HEK293T (cell line): ENCODE results near the gene ERG.

Experiments used
- CTCF ChIA-PET: fragments of 350-600 bp; formaldehyde crosslinking; extraction: SDS; loops from one replicate; lab custom pipeline; 2021; ENCODE audit warnings: antibody characterized with exemption, inconsistent platforms; lab: Yijun Ruan, JAX
- POLR2A ChIA-PET: fragments of 350-600 bp; formaldehyde crosslinking; extraction: SDS; loops from one replicate; lab custom pipeline; 2020; ENCODE audit warnings: antibody characterized with exemption, inconsistent platforms; lab: Yijun Ruan, JAX
- DNase-seq: peaks from one replicate; pipeline ENCODE4 v3.0.0; 2012; ENCODE audit warnings: mixed read lengths; ENCODE audit errors: extremely low spot score
- ARNT ChIP-seq: fragments of 450-650 bp; IDR thresholded peaks from 2 replicates; pipeline ENCODE4 v1.6.1; 2017; ENCODE audit warnings: mild to moderate bottlenecking
- BHLHE40 ChIP-seq: fragments of 450-650 bp; IDR thresholded peaks from 2 replicates; pipeline ENCODE4 v1.6.1; 2016; ENCODE audit warnings: mild to moderate bottlenecking, moderate library complexity, borderline replicate concordance
- CTBP1 ChIP-seq: fragments of 450-650 bp; IDR thresholded peaks from 2 replicates; pipeline ENCODE4 v1.6.1; 2016; ENCODE audit warnings: borderline replicate concordance
- ELF4 ChIP-seq: fragments of 450-650 bp; IDR thresholded peaks from 2 replicates; pipeline ENCODE4 v1.6.1; 2017; ENCODE audit warnings: antibody characterized with exemption
- FOXA1 ChIP-seq: fragments of 450-650 bp; IDR thresholded peaks from 2 replicates; pipeline ENCODE4 v1.6.1; 2016; ENCODE audit warnings: mild to moderate bottlenecking
- FOXK2 ChIP-seq: fragments of 450-650 bp; IDR thresholded peaks from 2 replicates; pipeline ENCODE4 v1.6.1; 2016; ENCODE audit warnings: mild to moderate bottlenecking
- FOXM1 ChIP-seq: fragments of 450-650 bp; IDR thresholded peaks from 2 replicates; pipeline ENCODE4 v1.6.1; 2017; ENCODE audit warnings: mild to moderate bottlenecking, borderline replicate concordance
- HDGF ChIP-seq: fragments of 450-650 bp; IDR thresholded peaks from 2 replicates; pipeline ENCODE4 v1.6.1; 2017; ENCODE audit warnings: antibody characterized with exemption, borderline replicate concordance
- L3MBTL2 ChIP-seq: fragments of 450-650 bp; conservative IDR thresholded peaks from 2 replicates; pipeline ENCODE4 v1.6.1; 2016; ENCODE audit warnings: mild to moderate bottlenecking
- LEF1 ChIP-seq: fragments of 450-650 bp; IDR thresholded peaks from 2 replicates; pipeline ENCODE4 v1.6.1; 2017; ENCODE audit warnings: mild to moderate bottlenecking, borderline replicate concordance
- NFRKB ChIP-seq: fragments of 450-650 bp; IDR thresholded peaks from 2 replicates; pipeline ENCODE4 v1.6.1; 2016; ENCODE audit warnings: mild to moderate bottlenecking, moderate library complexity
- SP1 ChIP-seq: fragments of 450-650 bp; IDR thresholded peaks from 2 replicates; pipeline ENCODE4 v1.6.1; 2017
- SUZ12 ChIP-seq: fragments of 450-650 bp; IDR thresholded peaks from 2 replicates; pipeline ENCODE4 v1.6.1; 2016; ENCODE audit warnings: mild to moderate bottlenecking
- TARDBP ChIP-seq: fragments of 450-650 bp; IDR thresholded peaks from 2 replicates; pipeline ENCODE4 v1.6.1; 2016
- ZNF384 ChIP-seq: fragments of 450-650 bp; IDR thresholded peaks from 2 replicates; pipeline ENCODE4 v1.6.1; 2016
- TF ChIP-seq, protein P1 (sequence below): fragments of 450-650 bp; IDR thresholded peaks from 2 replicates; pipeline ENCODE4 v1.6.1; 2016

ERG gene

DNA sequence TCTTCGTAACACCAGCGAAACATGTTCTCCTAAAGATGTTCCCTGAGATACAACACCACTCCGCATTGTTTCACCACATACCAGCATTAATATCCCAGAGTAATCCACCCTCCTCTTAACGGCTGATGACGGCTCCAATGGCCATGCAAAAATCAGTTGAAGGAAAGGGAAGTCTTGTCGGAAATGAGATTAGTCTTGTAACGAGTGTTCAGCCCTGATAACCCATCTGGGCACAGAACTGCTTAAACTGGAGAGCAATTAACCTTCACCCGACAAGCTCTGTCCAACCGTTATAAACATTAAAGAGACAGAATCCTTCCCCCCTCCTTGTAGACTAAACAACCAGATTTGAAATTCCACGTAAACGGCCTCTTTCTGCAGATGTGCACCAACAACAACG is 21.9 kb downstream of the ERG start:
- CTCF ChIA-PET, result no interaction called here
- POLR2A ChIA-PET, result no interaction called here
- TF ChIP-seq L3MBTL2, result no peak
- TF ChIP-seq CTBP1, result no peak
- TF ChIP-seq, protein P1, sequence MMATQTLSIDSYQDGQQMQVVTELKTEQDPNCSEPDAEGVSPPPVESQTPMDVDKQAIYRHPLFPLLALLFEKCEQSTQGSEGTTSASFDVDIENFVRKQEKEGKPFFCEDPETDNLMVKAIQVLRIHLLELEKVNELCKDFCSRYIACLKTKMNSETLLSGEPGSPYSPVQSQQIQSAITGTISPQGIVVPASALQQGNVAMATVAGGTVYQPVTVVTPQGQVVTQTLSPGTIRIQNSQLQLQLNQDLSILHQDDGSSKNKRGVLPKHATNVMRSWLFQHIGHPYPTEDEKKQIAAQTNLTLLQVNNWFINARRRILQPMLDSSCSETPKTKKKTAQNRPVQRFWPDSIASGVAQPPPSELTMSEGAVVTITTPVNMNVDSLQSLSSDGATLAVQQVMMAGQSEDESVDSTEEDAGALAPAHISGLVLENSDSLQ, result no peak
- no peak for TF ChIP-seq BHLHE40
- TF ChIP-seq SUZ12, result no peak
- TF ChIP-seq FOXM1, result no peak
- no peak for TF ChIP-seq TARDBP
- TF ChIP-seq ELF4, result no peak
- no peak for TF ChIP-seq NFRKB
- no peak for TF ChIP-seq ZNF384
- DNase-seq, result no peak

DNA sequence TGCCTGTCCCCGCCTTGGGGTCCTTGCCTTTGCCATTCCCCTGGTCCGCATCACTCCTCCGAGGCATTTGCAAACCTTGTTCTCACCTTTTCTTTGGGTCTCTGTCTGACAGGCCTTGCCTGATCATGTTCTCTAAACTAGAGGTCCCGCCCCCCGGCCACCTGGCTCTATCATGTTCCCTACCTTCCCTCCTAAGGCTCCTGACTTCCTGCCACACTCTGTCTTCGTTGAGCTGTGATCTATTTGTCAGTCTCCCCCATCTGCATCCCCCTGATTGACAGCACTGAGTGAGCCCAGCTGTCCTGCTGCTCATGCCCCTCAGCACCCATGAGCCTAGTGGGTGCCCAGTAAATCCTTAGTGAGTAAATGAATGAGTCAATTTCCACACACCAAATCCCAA is 22.8 kb downstream of the ERG start:
- CTCF ChIA-PET, result no interaction called here
- POLR2A ChIA-PET, result no interaction called here
- DNase-seq, result no peak
- no peak for TF ChIP-seq SUZ12
- TF ChIP-seq L3MBTL2, result no peak
- TF ChIP-seq ZNF384, result no peak
- no peak for TF ChIP-seq NFRKB
- no peak for TF ChIP-seq ARNT
- no peak for TF ChIP-seq HDGF
- no peak for TF ChIP-seq SP1
- TF ChIP-seq FOXA1, result no peak
- TF ChIP-seq FOXM1, result no peak
- TF ChIP-seq TARDBP, result no peak
- TF ChIP-seq, protein P1, result no peak
- no peak for TF ChIP-seq LEF1
- TF ChIP-seq FOXK2, result no peak
- TF ChIP-seq ELF4, result no peak

DNA sequence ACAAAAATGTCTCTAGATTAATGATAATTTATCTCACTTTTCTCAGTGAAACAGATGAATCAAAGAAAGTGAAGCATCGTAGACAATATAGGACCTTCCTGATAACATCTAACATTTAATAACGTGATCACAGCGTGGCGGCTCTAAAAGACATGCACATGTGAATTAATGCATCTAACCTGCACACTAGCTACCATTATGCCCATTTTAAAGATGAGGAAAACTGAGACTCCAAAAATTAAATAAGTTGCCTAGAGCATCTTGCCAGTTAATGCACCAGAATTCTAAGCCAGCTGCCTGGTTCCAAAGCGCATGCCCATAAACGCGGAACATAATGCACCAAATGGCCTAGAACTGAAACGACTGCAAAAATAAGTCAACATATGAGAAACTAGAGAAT is 23.5 kb downstream of the ERG start:
- CTCF ChIA-PET, result no interaction called here
- TF ChIP-seq L3MBTL2 (no peak), TARDBP (no peak), SUZ12 (no peak), FOXM1 (no peak)
- DNase-seq, result no peak
- POLR2A ChIA-PET, result interaction anchor here (0.7 kb wide), 1 partner anchor 281 kb away, joined by 3 read pairs; no protein-coding TSS in a partner anchor

DNA sequence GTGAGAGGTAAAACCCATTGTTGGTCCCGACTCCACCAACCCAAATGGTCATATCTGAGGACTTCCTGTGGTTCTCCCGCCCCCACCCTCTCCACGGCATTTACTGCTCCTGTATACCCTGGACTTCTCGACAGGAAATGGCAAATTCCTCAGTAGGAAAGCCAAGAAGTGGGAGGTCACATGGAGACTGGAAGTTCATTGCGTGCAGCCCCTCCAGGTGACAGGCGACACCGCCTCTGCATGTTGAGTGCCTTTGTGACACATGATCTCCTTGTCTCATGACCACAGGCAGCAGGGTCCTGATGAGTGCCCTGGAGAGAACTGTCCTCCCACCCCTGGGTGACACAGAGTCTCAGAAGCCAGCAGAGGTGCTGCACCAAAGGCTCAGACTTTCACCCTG is 24.2 kb downstream of the ERG start:
- no peak for TF ChIP-seq ELF4
- no peak for TF ChIP-seq ZNF384
- TF ChIP-seq FOXA1, result no peak
- TF ChIP-seq NFRKB, result no peak
- TF ChIP-seq TARDBP, result no peak
- TF ChIP-seq FOXK2, result no peak
- no peak for TF ChIP-seq SP1
- no peak for DNase-seq
- CTCF ChIA-PET, result no interaction called here
- POLR2A ChIA-PET, result no interaction called here

DNA sequence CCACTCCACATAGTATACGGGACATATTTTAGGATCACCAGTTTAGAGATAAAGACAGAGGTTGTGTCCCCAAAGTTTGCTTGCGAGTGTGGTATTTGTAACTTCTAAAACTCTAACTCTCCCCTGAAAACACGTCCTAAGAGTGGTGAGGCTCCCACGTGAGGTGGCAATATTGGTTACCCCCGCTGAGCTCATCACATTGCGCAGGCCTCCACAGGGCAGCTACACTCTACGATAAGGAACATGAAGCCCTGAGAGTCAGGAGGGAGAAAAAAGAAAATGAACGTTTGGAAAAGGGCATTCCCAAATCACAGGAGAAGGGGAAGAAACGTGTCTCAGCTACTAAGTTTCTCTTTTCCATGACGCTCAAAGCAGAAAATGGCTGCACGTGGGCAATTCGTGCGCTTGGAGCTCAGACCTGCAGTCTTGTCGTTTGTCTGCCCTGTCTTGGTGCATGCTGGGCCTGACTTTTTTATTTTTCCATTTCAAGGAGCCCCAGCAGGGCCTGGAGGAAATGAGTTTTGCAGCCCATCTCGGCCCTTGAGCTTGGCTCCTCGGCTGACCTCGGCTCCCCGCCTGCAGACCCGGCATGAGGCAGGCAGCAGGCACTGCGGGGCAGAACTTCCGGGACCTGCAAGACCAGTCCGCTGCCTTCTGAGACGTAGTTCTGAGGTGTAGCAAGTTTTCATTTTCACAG is 25.7 kb downstream of the ERG start:
- ChIA-PET CTCF (no interaction called here), POLR2A (no interaction called here)
- no peak for DNase-seq
- TF ChIP-seq ZNF384 (no peak), LEF1 (no peak), FOXA1 (no peak), CTBP1 (no peak), FOXM1 (no peak), ARNT (no peak)

DNA sequence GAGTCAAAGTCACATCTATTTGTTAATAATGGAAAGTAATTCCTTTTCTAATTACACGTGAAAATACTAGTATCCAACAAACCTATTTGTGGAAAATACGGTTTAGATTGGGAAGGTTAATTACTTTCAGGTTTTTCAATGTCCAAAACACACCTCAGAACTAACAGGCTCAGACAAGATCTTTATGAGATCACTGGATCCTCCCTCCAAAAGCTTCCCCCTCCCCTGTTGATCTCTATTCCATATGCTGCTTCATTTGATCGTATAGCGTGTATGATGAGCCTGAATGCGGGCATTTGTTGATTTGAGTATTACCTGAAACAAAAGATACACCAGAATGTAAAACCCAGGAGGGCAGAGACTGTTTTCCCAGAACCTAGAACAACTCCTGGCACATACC is 26.5 kb downstream of the ERG start:
- ChIA-PET POLR2A (no interaction called here), CTCF (no interaction called here)
- DNase-seq, result no peak
- TF ChIP-seq SUZ12 (no peak), TARDBP (no peak), LEF1 (no peak), ZNF384 (no peak), HDGF (no peak)

DNA sequence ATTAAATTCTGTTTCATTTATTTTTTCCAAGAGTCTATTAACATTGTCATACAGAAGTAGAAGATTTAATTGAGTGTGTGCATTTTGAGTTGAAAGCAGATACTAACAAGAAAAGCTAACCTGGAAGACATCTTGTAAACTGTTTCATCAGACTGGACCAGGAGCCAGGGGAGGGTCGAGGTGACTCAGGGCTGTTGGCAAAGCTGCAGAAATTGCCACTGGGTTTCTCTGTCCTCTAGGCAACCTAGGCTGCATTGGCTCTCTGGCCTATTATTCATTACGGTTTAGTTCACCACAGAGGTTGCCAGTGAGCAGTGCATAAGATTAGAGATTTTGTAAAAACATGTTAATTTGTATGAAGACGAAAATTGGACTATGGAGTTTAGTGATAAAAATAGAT is 27.5 kb downstream of the ERG start:
- DNase-seq, result no peak
- TF ChIP-seq ZNF384 (no peak), FOXA1 (no peak), SP1 (no peak), HDGF (no peak), TARDBP (no peak), SUZ12 (no peak), ARNT (no peak), L3MBTL2 (no peak), CTBP1 (no peak), LEF1 (no peak), BHLHE40 (no peak), FOXM1 (no peak), FOXK2 (no peak), ELF4 (no peak), NFRKB (no peak)
- TF ChIP-seq, protein P1, result no peak
- CTCF ChIA-PET, result no interaction called here
- POLR2A ChIA-PET, result no interaction called here
